Measurements from ENCODE around the gene GNA14.

DNA sequence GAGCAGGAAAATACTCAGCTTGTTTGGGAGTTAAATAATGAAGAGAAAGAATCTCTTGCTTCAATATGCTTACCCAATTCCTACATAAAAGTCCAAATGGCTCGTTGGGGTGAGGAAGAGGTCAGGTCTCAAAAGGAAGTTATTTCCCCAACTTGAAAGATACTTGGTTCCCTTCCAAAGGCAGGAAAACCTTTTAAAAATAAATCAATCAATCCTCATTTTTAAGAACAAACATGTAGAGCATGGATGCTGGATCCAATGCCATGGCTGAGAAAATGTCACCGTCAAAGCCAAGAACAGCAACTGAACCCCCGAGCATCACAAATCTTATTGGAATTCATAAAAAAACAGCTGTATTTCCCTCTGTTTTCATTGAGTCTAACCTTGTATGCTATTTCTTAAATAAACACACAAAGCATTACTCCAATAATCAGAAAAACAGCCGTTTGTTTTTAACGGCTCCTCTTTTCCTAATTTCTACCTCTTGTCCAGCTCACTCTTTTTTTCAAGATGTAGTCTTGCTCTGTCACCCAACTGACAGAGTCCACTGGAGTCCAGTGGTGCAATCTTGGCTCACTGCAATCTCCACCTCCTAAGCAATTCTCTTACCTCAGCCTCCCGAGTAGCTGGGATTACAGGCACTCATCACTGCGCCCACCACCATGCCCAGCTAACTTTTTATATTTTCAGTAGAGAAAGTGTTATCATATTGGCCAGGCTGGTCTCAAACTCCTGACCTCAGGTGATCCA is 140.7 kb downstream of the GNA14 start:
- TF ChIP-seq CTCF (conservative IDR thresholded peaks at IDR 0.05 in 1 of 2, IDR thresholded peaks at IDR 0.05 in 1 of 2; ENCODE audit: extremely low read depth in 1 of 2, insufficient read depth in 1 of 2, low read depth in 1 of 2, low read length in 2 of 2): no peak
- TF ChIP-seq EZH2 (IDR thresholded peaks at IDR 0.05; ENCODE audit: borderline replicate concordance, low read length): no peak
